Endodermal cell (in vitro differentiated cells): ENCODE results near the gene SNX24. TPM values are rescaled to one million over a fixed set of nuclear protein-coding genes. Genes with fewer than 3 reads are reported as not detected.
A peak's percentile ranks its signal among the peaks of the same experiment; 100 is the strongest.
"Not testable (repeated sequence)": the region's sequence is repeated elsewhere in the genome, so short reads cannot be mapped to it uniquely, and the experiment has no call there.

Experiments used
- DNase-seq: peaks from one replicate; pipeline ENCODE4 v3.0.0-alpha.2; 2017
- H3K27ac ChIP-seq: 2 replicates; pipeline ENCODE4 v1.5.1; 2013; ENCODE audit warnings: mild to moderate bottlenecking, low read depth, low read length, moderate library complexity
- H3K27me3 ChIP-seq: 2 replicates; pipeline ENCODE4 v1.6.1; 2013; ENCODE audit warnings: mild to moderate bottlenecking, low read length, moderate library complexity; ENCODE audit not compliant: insufficient read depth, control insufficient read depth, poor library complexity, severe bottlenecking
- H3K36me3 ChIP-seq: 2 replicates; pipeline ENCODE4 v1.7.0; 2013; ENCODE audit warnings: mild to moderate bottlenecking, low read length, moderate library complexity; ENCODE audit not compliant: control insufficient read depth, insufficient read depth
- H3K4me1 ChIP-seq: one replicate; pipeline ENCODE4 v1.7.0; 2013; ENCODE audit warnings: low read length; ENCODE audit not compliant: control insufficient read depth, insufficient read depth
- H3K4me3 ChIP-seq: 2 replicates; pipeline ENCODE4 v1.5.1; 2013; ENCODE audit warnings: mild to moderate bottlenecking, low read length, moderate library complexity
- H3K9ac ChIP-seq: 2 replicates; pipeline ENCODE4 v1.6.1; 2013; ENCODE audit warnings: mild to moderate bottlenecking, low read length, moderate library complexity; ENCODE audit not compliant: poor library complexity, severe bottlenecking; ENCODE audit errors: extremely low read depth
- H3K9me3 ChIP-seq: 2 replicates; pipeline ENCODE4 v1.6.1; 2013; ENCODE audit warnings: mild to moderate bottlenecking, low read length, moderate library complexity; ENCODE audit not compliant: control insufficient read depth
- H3K27ac Mint-ChIP-seq: 2 replicates; pipeline ENCODE4 v1.8.0; 2020; ENCODE audit warnings: mixed read lengths
- H3K27me3 Mint-ChIP-seq: 2 replicates; pipeline ENCODE4 v1.8.0; 2021; ENCODE audit warnings: mild to moderate bottlenecking, mixed read lengths; ENCODE audit not compliant: insufficient read depth
- H3K36me3 Mint-ChIP-seq: 2 replicates; pipeline ENCODE4 v1.8.0; 2020; ENCODE audit warnings: low read depth, mixed read lengths
- H3K4me1 Mint-ChIP-seq: 2 replicates; pipeline ENCODE4 v1.8.0; 2020; ENCODE audit warnings: mixed read lengths
- H3K4me3 Mint-ChIP-seq: 2 replicates; pipeline ENCODE4 v1.8.0; 2020; ENCODE audit warnings: mild to moderate bottlenecking, moderate library complexity, mixed read lengths
- H3K9me3 Mint-ChIP-seq: 2 replicates; pipeline ENCODE4 v1.8.0; 2020; ENCODE audit warnings: mild to moderate bottlenecking, mixed read lengths
- WGBS, 2 experiments: methylation state at CpG; one replicate each; pipeline versions ENCODE4 v1.1.5 to v1.1.7; 2013; ENCODE audit warnings: missing lambda C conversion rate in 2 of 2, mixed read lengths in 1 of 2; ENCODE audit not compliant: insufficient coverage in 1 of 2, insufficient read length in 1 of 2; 5-methylcytosine and 5-hydroxymethylcytosine counted together
- total RNA-seq, 2 donors: library from RNA; stranded (reverse); fragmentation: NEBNext Ultra II Directional in 1 of 2; extraction: Animal tissue kit (Norgen Biotek cat#: 25700) in 1 of 2; gene quantifications; 2 replicates in 1 of 2; 3 replicates in 1 of 2; pipeline ENCODE4 v1.2.1, GENCODE V29; 2021
- TF ChIP-seq, protein P1 (sequence below): fragments of 200-600 bp; sonication (generic); conservative IDR thresholded peaks from 2 replicates; pipeline ENCODE4 v1.5.0; 2021; ENCODE audit warnings: antibody characterized with exemption, mild to moderate bottlenecking

The SNX24 gene
- total RNA-seq, 2 donors from 2014 or later = 39.4 to 56.2 TPM

DNA sequence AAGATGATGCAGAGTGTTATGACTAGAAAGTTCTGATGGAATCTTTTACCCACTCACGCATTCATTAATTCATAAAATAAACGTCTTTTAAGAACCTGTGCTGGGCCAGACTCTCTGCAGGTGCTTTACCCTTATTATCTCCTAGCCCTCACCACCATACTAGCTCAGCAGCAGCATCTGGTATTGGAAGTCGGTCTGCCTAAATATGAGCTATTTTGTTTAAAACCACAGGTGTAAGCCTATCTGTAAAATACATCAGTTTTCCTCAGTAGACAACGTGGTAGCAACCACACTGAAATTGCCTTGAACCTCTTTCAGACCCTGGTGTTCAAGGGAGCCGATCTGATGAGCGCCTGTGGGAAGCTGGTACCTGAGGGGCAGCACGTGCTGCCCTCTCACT is 121.7 kb downstream of the SNX24 start:
- H3K9me3 Mint-ChIP-seq = no peaks in the 10 kb centered on the region
- Histone ChIP-seq H3K9me3 (no peaks in the 10 kb centered on the region), H3K27me3 (no peaks in the 10 kb centered on the region), H3K4me1 (peaks cover 7% of the 10 kb centered on the region), H3K9ac (no peak overlapping the region), H3K4me3 (no peak overlapping the region), H3K27ac (no peak overlapping the region), H3K36me3 (no peaks in the 10 kb centered on the region)
- H3K4me3 Mint-ChIP-seq = no peak overlapping the region
- H3K27ac Mint-ChIP-seq = no peak overlapping the region
- TF ChIP-seq, protein P1, sequence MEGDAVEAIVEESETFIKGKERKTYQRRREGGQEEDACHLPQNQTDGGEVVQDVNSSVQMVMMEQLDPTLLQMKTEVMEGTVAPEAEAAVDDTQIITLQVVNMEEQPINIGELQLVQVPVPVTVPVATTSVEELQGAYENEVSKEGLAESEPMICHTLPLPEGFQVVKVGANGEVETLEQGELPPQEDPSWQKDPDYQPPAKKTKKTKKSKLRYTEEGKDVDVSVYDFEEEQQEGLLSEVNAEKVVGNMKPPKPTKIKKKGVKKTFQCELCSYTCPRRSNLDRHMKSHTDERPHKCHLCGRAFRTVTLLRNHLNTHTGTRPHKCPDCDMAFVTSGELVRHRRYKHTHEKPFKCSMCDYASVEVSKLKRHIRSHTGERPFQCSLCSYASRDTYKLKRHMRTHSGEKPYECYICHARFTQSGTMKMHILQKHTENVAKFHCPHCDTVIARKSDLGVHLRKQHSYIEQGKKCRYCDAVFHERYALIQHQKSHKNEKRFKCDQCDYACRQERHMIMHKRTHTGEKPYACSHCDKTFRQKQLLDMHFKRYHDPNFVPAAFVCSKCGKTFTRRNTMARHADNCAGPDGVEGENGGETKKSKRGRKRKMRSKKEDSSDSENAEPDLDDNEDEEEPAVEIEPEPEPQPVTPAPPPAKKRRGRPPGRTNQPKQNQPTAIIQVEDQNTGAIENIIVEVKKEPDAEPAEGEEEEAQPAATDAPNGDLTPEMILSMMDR = no peak
- WGBS, 2 experiments = 96 to 97% methylated on average over 3 to 7 of the region's 7 CpGs
- peaks cover 30% of the 10 kb centered on the region for H3K4me1 Mint-ChIP-seq
- peaks cover 16% of the 10 kb centered on the region for H3K36me3 Mint-ChIP-seq
- no peak for DNase-seq
- no peaks in the 10 kb centered on the region for H3K27me3 Mint-ChIP-seq

DNA sequence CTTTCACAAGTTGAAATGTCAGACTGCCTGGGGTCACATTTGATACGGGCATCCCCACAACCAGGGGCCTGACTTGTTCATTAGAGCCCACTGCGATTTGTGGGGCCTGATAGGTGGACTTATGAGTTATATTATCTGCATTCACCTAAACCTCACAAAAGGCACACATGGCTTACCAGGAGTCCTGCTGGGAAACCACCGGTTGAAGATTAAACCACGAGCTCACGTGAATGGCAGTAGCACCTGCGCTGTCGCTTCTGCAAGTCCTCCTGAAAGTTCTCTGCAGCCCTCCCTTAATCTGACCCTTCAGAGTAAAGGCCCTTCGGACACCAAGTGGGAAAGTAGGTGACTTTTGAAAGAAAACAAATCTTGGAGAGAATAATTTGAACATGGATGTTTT is 122.2 kb downstream of the SNX24 start:
- Mint-ChIP-seq H3K9me3 (no peaks in the 10 kb centered on the region), H3K4me1 (peaks cover 28% of the 10 kb centered on the region), H3K4me3 (no peak overlapping the region), H3K36me3 (peaks cover 19% of the 10 kb centered on the region), H3K27me3 (no peaks in the 10 kb centered on the region), H3K27ac (peak overlapping the region; percentile 10)
- Histone ChIP-seq H3K27ac (no peak overlapping the region), H3K9ac (no peak overlapping the region), H3K4me3 (no peak overlapping the region), H3K27me3 (no peaks in the 10 kb centered on the region), H3K36me3 (no peaks in the 10 kb centered on the region), H3K4me1 (peaks cover 7% of the 10 kb centered on the region), H3K9me3 (no peaks in the 10 kb centered on the region)
- no peak for DNase-seq
- 89 to 100% methylated on average over 1 to 8 of the region's 8 CpGs for WGBS, 2 experiments
- TF ChIP-seq, protein P1 = no peak

DNA sequence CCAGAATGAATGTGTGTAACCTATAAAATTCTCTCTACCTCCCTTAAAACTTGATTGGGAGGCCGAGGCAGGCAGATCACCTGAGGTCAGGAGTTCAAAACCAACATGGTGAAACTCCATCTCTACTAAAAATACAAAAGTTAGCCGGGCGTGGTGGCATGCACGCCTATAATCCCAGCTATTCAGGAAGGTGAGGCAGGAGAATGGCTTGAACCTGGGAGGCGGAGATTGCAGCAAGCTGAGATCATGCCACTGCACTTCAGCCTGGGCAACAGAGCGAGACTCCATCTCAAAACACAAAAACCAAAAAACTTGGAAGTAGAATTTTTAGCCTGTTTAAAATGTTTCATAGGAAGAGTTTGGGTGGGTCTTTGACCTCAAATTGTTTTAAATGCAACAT is 122.6 kb downstream of the SNX24 start:
- H3K27ac Mint-ChIP-seq = peak overlapping the region; percentile 10
- not testable (repeated sequence) for H3K27me3 Mint-ChIP-seq, H3K27me3 ChIP-seq, H3K27ac ChIP-seq, H3K4me1 ChIP-seq, H3K9me3 Mint-ChIP-seq, H3K4me3 ChIP-seq, H3K9ac ChIP-seq, H3K9me3 ChIP-seq, H3K4me3 Mint-ChIP-seq, DNase-seq, H3K36me3 ChIP-seq
- peaks cover 23% of the 10 kb centered on the region for H3K36me3 Mint-ChIP-seq
- H3K4me1 Mint-ChIP-seq = peaks cover 28% of the 10 kb centered on the region
- 96 to 100% methylated on average over 3 to 6 of the region's 6 CpGs for WGBS, 2 experiments

DNA sequence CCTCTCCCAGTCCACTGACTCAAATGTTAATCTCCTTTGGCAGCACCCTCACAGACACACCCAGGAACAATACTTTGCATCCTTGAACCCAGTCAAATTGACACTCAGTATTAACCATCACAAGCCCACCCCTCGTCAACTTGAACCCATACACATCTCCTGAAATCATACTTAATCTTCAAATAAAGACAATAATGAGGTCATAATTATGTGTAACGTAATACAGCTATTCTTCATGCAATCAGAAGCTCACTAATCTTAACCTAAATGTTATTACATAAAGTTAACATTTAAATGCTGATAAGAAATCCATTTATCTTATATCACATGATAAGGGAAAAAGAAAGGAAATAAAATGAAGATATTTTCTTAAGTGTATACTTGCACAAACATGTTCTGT is 125.9 kb downstream of the SNX24 start:
- WGBS, 2 experiments = 92% methylated on average over 1 of the region's 2 CpGs; no CpG with 5 or more reads in 1 of the 2 experiments
- Mint-ChIP-seq H3K27ac (no peak overlapping the region), H3K4me1 (peaks cover 16% of the 10 kb centered on the region), H3K27me3 (no peaks in the 10 kb centered on the region), H3K36me3 (peaks cover 24% of the 10 kb centered on the region), H3K9me3 (no peaks in the 10 kb centered on the region), H3K4me3 (no peak overlapping the region)
- Histone ChIP-seq H3K36me3 (no peaks in the 10 kb centered on the region), H3K27me3 (no peaks in the 10 kb centered on the region), H3K27ac (no peak overlapping the region), H3K4me1 (no peaks in the 10 kb centered on the region), H3K9me3 (no peaks in the 10 kb centered on the region), H3K4me3 (no peak overlapping the region), H3K9ac (no peak overlapping the region)
- TF ChIP-seq, protein P1 = no peak
- DNase-seq = no peak
